Skeletal muscle satellite cell (primary cell): ENCODE data around the gene ESYT3. TPM values are rescaled to one million over a fixed set of nuclear protein-coding genes. Genes with fewer than 3 reads are reported as not detected.

Source experiments
- H3K27me3 ChIP-seq: 2 replicates; pipeline ENCODE4 v1.7.0; 2013; ENCODE audit warnings: low read length; ENCODE audit not compliant: control insufficient read depth, insufficient read depth
- H3K36me3 ChIP-seq: 2 replicates; pipeline ENCODE4 v1.7.0; 2013; ENCODE audit warnings: mild to moderate bottlenecking, control low read depth, low read length; ENCODE audit not compliant: insufficient read depth
- H3K4me1 ChIP-seq: 2 replicates; pipeline ENCODE4 v1.7.0; 2013; ENCODE audit warnings: low read length; ENCODE audit not compliant: control insufficient read depth, insufficient read depth
- H3K4me2 ChIP-seq: 2 replicates; pipeline ENCODE4 v1.7.0; 2013; ENCODE audit warnings: mild to moderate bottlenecking, low read length
- H3K4me3 ChIP-seq: 2 replicates; pipeline ENCODE4 v1.7.0; 2013; ENCODE audit warnings: low read length
- H3K9ac ChIP-seq: 2 replicates; pipeline ENCODE4 v1.7.0; 2013; ENCODE audit warnings: mild to moderate bottlenecking, low read depth, low read length, moderate library complexity
- H3K9me3 ChIP-seq: replicated peaks from 2 replicates; pipeline ENCODE4 v1.7.0; 2013; ENCODE audit warnings: mild to moderate bottlenecking, control low read depth, low read length
- total RNA-seq: library from RNA; depleted of rRNA; stranded (reverse); fragments of >200 nt; gene quantifications from 2 replicates; pipeline ENCODE4 v1.2.3, GENCODE V29; 2012; rRNA removed

ESYT3 gene
- total RNA-seq: 0.25 and 0.44 TPM in 2 replicates

- Histone ChIP-seq H3K27me3 (peaks cover 57% of the 10 kb centered on the region), H3K4me3 (peak within 1 kb of the TSS; percentile 73), H3K9ac (peak within 1 kb of the TSS; percentile 19), H3K4me2 (peak within 1 kb of the TSS; percentile 92), H3K36me3 (no peaks in the 10 kb centered on the region), H3K4me1 (peaks cover 24% of the 10 kb centered on the region), H3K9me3 (peaks cover 7% of the 10 kb centered on the region)
Measured at GRCh38 chr3:138434276-138434874, at the start of gene ESYT3. Gene ESYT3 (plus strand): TSS chr3:138434616. CDS start chr3:138434799, 183 bp downstream.

- H3K4me3 ChIP-seq: no peak overlapping the region
- no peaks in the 10 kb centered on the region for H3K9me3 ChIP-seq
- H3K27me3 ChIP-seq: no peaks in the 10 kb centered on the region
- H3K4me2 ChIP-seq: no peak overlapping the region
- H3K4me1 ChIP-seq: peaks cover 28% of the 10 kb centered on the region
- no peak overlapping the region for H3K9ac ChIP-seq
- peaks cover 5% of the 10 kb centered on the region for H3K36me3 ChIP-seq
Measured at GRCh38 chr3:138384976-138385375, 49.4 kb upstream of the ESYT3 start.

GRCh38 chr3:138389144-138389601, 45.2 kb upstream of the ESYT3 start:
- Histone ChIP-seq H3K4me2 (peak overlapping the region; percentile 78), H3K4me3 (no peak overlapping the region), H3K36me3 (peaks cover 4% of the 10 kb centered on the region), H3K9ac (peak overlapping the region; percentile 51), H3K9me3 (no peaks in the 10 kb centered on the region), H3K4me1 (peaks cover 24% of the 10 kb centered on the region), H3K27me3 (no peaks in the 10 kb centered on the region)

GRCh38 chr3:138389841-138390581, 44.4 kb upstream of the ESYT3 start:
- Histone ChIP-seq H3K4me1 (peaks cover 24% of the 10 kb centered on the region), H3K27me3 (no peaks in the 10 kb centered on the region), H3K4me2 (peak overlapping the region; percentile 78), H3K36me3 (no peaks in the 10 kb centered on the region), H3K9me3 (no peaks in the 10 kb centered on the region), H3K4me3 (peak overlapping the region; percentile 50), H3K9ac (peak overlapping the region; percentile 51)

- H3K27me3 ChIP-seq: no peaks in the 10 kb centered on the region
- H3K9me3 ChIP-seq: no peaks in the 10 kb centered on the region
- no peaks in the 10 kb centered on the region for H3K36me3 ChIP-seq
- peak overlapping the region; percentile 78 for H3K4me2 ChIP-seq
- no peak overlapping the region for H3K4me3 ChIP-seq
- H3K9ac ChIP-seq: no peak overlapping the region
- peaks cover 24% of the 10 kb centered on the region for H3K4me1 ChIP-seq
Measured at GRCh38 chr3:138390582-138390932, 43.9 kb upstream of the ESYT3 start.

- H3K4me2 ChIP-seq: no peak overlapping the region
- no peak overlapping the region for H3K9ac ChIP-seq
- H3K9me3 ChIP-seq: no peaks in the 10 kb centered on the region
- H3K4me3 ChIP-seq: no peak overlapping the region
- no peaks in the 10 kb centered on the region for H3K36me3 ChIP-seq
- peaks cover 22% of the 10 kb centered on the region for H3K4me1 ChIP-seq
- H3K27me3 ChIP-seq: no peaks in the 10 kb centered on the region
Measured at GRCh38 chr3:138394156-138394555, 40.3 kb upstream of the ESYT3 start.

- no peak overlapping the region for H3K9ac ChIP-seq
- H3K27me3 ChIP-seq: no peaks in the 10 kb centered on the region
- no peaks in the 10 kb centered on the region for H3K36me3 ChIP-seq
- no peak overlapping the region for H3K4me2 ChIP-seq
- H3K9me3 ChIP-seq: no peaks in the 10 kb centered on the region
- no peak overlapping the region for H3K4me3 ChIP-seq
- peaks cover 16% of the 10 kb centered on the region for H3K4me1 ChIP-seq
Measured at GRCh38 chr3:138394686-138395085, 39.7 kb upstream of the ESYT3 start.

GRCh38 chr3:138395865-138396751, 38.3 kb upstream of the ESYT3 start:
- Histone ChIP-seq H3K4me3 (no peak overlapping the region), H3K9me3 (no peaks in the 10 kb centered on the region), H3K4me1 (peaks cover 2% of the 10 kb centered on the region), H3K36me3 (peaks cover 3% of the 10 kb centered on the region), H3K27me3 (no peaks in the 10 kb centered on the region), H3K4me2 (no peak overlapping the region), H3K9ac (no peak overlapping the region)

- H3K9ac ChIP-seq: no peak overlapping the region
- H3K4me3 ChIP-seq: no peak overlapping the region
- H3K36me3 ChIP-seq: peaks cover 5% of the 10 kb centered on the region
Measured at GRCh38 chr3:138396752-138397410, 37.5 kb upstream of the ESYT3 start.

GRCh38 chr3:138397983-138398382, 36.4 kb upstream of the ESYT3 start:
- peaks cover 8% of the 10 kb centered on the region for H3K36me3 ChIP-seq
- H3K9ac ChIP-seq: no peak overlapping the region
- no peaks in the 10 kb centered on the region for H3K4me1 ChIP-seq
- no peaks in the 10 kb centered on the region for H3K27me3 ChIP-seq
- H3K9me3 ChIP-seq: no peaks in the 10 kb centered on the region
- H3K4me2 ChIP-seq: no peak overlapping the region
- no peak overlapping the region for H3K4me3 ChIP-seq

More at GRCh38 chr3:138396752-138397410, 37.5 kb upstream of the ESYT3 start:
- Histone ChIP-seq H3K27me3 (no peaks in the 10 kb centered on the region), H3K4me1 (no peaks in the 10 kb centered on the region), H3K4me2 (no peak overlapping the region), H3K9me3 (no peaks in the 10 kb centered on the region)
